Tibial artery (tissue), 4 donors: ENCODE results near the gene TET1.

ENCODE experiments used
- DNase-seq, 2 donors: peaks; one replicate each; pipeline ENCODE4 v3.0.0-alpha.2; 2019
- H3K27ac ChIP-seq, 2 donors: fragments of 200-600 bp; sonication (generic) in 1 of 2; 1 replicate in 1 of 2; 2 replicates in 1 of 2; pipeline ENCODE4 v1.5.1; 2018 to 2019; ENCODE audit warnings: mild to moderate bottlenecking in 1 of 2
- H3K27me3 ChIP-seq, 2 donors: fragments of 200-600 bp; sonication (generic) in 1 of 2; one replicate each; pipeline versions ENCODE4 v1.5.1 to v1.6.0; 2016 to 2019
- H3K36me3 ChIP-seq, 3 donors: fragments of 200-600 bp; sonication (generic) in 2 of 3; one replicate each; pipeline ENCODE4 v1.5.1; 2016 to 2019; ENCODE audit warnings: mild to moderate bottlenecking in 2 of 3
- H3K4me1 ChIP-seq, 4 donors: fragments of 200-600 bp; sonication (generic) in 2 of 4; 1 replicate in 3 of 4; 2 replicates in 1 of 4; pipeline ENCODE4 v1.5.1; 2016 to 2019
- H3K4me3 ChIP-seq, 2 donors: fragments of 200-600 bp; sonication (generic) in 1 of 2; 1 replicate in 1 of 2; 2 replicates in 1 of 2; pipeline ENCODE4 v1.5.1; 2018 to 2019; ENCODE audit warnings: mild to moderate bottlenecking in 2 of 2
- H3K9me3 ChIP-seq, 3 donors: fragments of 200-600 bp; sonication (generic) in 1 of 3; one replicate each; pipeline ENCODE4 v1.5.1; 2016 to 2019
- CTCF ChIP-seq, 2 experiments: fragments of 200-600 bp in 1 of 2; fragments of 450-650 bp in 1 of 2; IDR thresholded peaks; one replicate each; pipeline ENCODE4 v1.5.1; 2017 to 2019; ENCODE audit warnings: antibody characterized with exemption in 2 of 2, mild to moderate bottlenecking in 1 of 2, moderate library complexity in 1 of 2
- intact Hi-C: fragments of 100-400 bp; cut with DNase I; formaldehyde crosslinking; loops from one replicate; pipeline ENCODE4 v1.15.0; 2023; ENCODE audit warnings: low total_unique reads

The TET1 gene

DNA sequence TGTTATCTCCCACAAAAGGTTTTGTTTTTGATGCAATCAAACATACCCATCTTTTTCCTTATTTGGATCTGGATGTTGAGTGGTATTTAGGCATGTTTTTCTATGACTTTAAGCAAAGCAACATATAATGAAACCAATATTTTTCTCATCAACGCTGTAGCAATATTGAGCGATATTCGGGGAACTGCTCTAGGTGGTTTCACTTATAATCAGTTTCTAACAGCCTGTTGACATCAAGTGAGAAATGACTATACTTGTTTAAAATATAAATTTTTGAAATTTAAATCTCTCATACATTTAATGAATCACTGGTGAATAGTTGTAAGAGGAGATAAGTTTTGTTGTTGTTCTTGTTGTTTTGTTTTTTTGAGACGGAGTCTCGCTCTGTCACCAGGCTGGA is 108.1 kb downstream of the TET1 start:
- DNase-seq, result no peak
- no peaks in the 10 kb centered on the region for H3K27me3 ChIP-seq
- H3K4me3 ChIP-seq, result no peak overlapping the region
- peaks cover 0 to 9% (median 2%) of the 10 kb centered on the region in 4 donors for H3K4me1 ChIP-seq
- no peak overlapping the region for H3K27ac ChIP-seq
- TF ChIP-seq CTCF (IDR thresholded peaks at IDR 0.05), result no peak
- no peaks in the 10 kb centered on the region for H3K9me3 ChIP-seq
- no peaks in the 10 kb centered on the region for H3K36me3 ChIP-seq
- intact Hi-C loops, result no loop called here

DNA sequence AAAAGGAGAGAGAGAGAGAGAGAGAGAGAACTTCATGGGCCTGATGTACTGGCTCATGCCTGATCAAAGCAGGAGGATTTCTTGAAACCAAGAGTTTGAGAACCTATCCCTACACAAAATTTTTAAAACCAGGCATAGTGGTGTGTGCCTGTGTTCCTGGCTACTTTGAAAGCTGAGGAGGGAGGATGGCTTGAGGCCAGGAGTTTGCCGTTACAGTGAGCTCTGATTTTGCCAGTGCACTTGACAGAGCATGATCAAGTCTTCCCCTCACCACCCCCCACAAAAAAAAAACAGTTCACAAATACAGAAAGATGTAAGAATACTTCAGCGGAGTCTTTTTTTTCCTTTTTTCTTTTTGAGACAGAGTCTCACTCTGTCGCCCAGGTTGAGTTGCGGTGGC is 108.8 kb downstream of the TET1 start:
- intact Hi-C loops, result no loop called here
- no peak for DNase-seq
- Histone ChIP-seq H3K4me3 (no peak overlapping the region), H3K4me1 (peaks cover 0 to 9% (median 2%) of the 10 kb centered on the region in 4 donors), H3K36me3 (peaks cover 0 to under 1% (median 0%) of the 10 kb centered on the region in 3 donors), H3K9me3 (no peaks in the 10 kb centered on the region), H3K27ac (no peak overlapping the region), H3K27me3 (no peaks in the 10 kb centered on the region)
- TF ChIP-seq CTCF (IDR thresholded peaks at IDR 0.05), result no peak

GRCh38 chr10:68684413-68684812 is 124.3 kb downstream of the TET1 start:
- Histone ChIP-seq H3K27ac (no peak overlapping the region), H3K4me3 (no peak overlapping the region), H3K36me3 (peaks cover 14 to 41% (median 15%) of the 10 kb centered on the region in 3 donors), H3K27me3 (no peaks in the 10 kb centered on the region), H3K4me1 (no peaks in the 10 kb centered on the region), H3K9me3 (no peaks in the 10 kb centered on the region)
- intact Hi-C loops, result no loop called here
- no peak for DNase-seq
- no peak for TF ChIP-seq CTCF (IDR thresholded peaks at IDR 0.05)

GRCh38 chr10:68696018-68696417 is 135.9 kb downstream of the TET1 start:
- Histone ChIP-seq H3K27ac (no peak overlapping the region), H3K4me3 (no peak overlapping the region), H3K9me3 (no peaks in the 10 kb centered on the region), H3K36me3 (peaks cover 4 to 8% (median 5%) of the 10 kb centered on the region in 3 donors), H3K27me3 (no peaks in the 10 kb centered on the region), H3K4me1 (peaks cover 0 to 12% (median 0%) of the 10 kb centered on the region in 4 donors)
- TF ChIP-seq CTCF (IDR thresholded peaks at IDR 0.05), result no peak
- intact Hi-C loops, result no loop called here
- no peak for DNase-seq

DNA sequence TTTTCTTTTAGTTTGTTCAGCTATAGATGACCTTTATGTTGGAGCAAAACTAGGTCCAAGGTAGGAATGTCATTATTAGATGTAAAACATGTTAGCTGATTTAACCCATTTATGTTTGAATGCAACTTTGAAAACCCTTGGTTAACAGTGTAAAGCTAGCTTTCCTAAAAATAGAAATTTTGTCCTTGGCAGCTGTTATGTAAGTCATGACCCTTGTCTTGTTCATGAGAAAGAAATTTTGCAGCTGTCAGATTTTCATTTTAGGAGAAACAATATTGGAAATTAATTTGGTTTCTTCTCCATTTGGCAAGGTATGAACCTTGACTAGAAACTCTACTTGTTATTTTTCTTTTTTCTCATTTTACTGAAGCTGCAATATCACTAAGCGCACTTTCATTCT is 137.0 kb downstream of the TET1 start:
- intact Hi-C loops, result no loop called here
- no peak overlapping the region for H3K27ac ChIP-seq
- H3K4me3 ChIP-seq, result no peak overlapping the region
- peaks cover 0 to 12% (median 0%) of the 10 kb centered on the region in 4 donors for H3K4me1 ChIP-seq
- no peak for DNase-seq
- TF ChIP-seq CTCF (IDR thresholded peaks at IDR 0.05), result no peak
- H3K27me3 ChIP-seq, result no peaks in the 10 kb centered on the region
- no peaks in the 10 kb centered on the region for H3K36me3 ChIP-seq
- H3K9me3 ChIP-seq, result no peaks in the 10 kb centered on the region

- Histone ChIP-seq H3K4me3 (no peak overlapping the region), H3K27me3 (no peaks in the 10 kb centered on the region), H3K4me1 (peaks cover 0 to 12% (median 0%) of the 10 kb centered on the region in 4 donors), H3K36me3 (no peaks in the 10 kb centered on the region), H3K9me3 (no peaks in the 10 kb centered on the region), H3K27ac (no peak overlapping the region)
- intact Hi-C loops, result no loop called here
- DNase-seq, result no peak
- TF ChIP-seq CTCF (IDR thresholded peaks at IDR 0.05), result no peak
Observed at GRCh38 chr10:68700197-68700596, 140.1 kb downstream of the TET1 start.
